Neural cell (in vitro differentiated cells): Measurements from ENCODE around the gene TMIGD3.

Experiments
- EZH2 ChIP-seq: fragments of 200-600, 300-800 bp; shearing (Covaris generic), sonication (generic); IDR thresholded peaks from 2 replicates; pipeline ENCODE4 v1.6.1; 2014; ENCODE audit warnings: antibody characterized with exemption, low read length, borderline replicate concordance, mild to moderate bottlenecking; ENCODE audit not compliant: insufficient read depth, poor library complexity, severe bottlenecking
- SMC3 ChIP-seq: fragments of 450-650 bp; conservative IDR thresholded peaks from 2 replicates; pipeline ENCODE4 v1.6.1; 2014; ENCODE audit warnings: antibody characterized with exemption, mild to moderate bottlenecking, moderate library complexity; ENCODE audit not compliant: poor library complexity
- TF ChIP-seq, protein P1 (sequence below): fragments of 450-650 bp; IDR thresholded peaks from 2 replicates; pipeline ENCODE4 v1.5.1; 2014; ENCODE audit warnings: antibody characterized with exemption, mild to moderate bottlenecking, moderate library complexity; ENCODE audit not compliant: poor library complexity, severe bottlenecking

DNA sequence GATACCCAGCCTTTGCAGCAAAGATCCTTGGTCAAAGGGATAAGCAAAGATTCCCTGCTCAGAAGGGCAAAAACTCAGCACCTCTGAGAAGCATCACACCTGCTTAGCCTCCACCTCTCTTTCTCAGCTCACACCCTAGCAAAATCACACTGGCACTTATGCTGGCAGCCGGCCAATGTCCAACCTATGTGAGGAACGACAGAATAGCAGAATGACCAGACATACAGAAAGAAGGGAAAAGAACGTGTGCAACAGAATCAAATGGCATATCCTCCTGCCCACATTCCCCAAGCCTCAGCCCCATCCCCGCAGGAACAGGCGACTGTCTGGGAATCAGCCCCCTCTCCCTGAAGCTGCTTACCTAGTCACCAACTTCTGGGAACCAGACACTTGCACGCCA lies 664 bp upstream of the TMIGD3 start:
- TF ChIP-seq, protein P1, sequence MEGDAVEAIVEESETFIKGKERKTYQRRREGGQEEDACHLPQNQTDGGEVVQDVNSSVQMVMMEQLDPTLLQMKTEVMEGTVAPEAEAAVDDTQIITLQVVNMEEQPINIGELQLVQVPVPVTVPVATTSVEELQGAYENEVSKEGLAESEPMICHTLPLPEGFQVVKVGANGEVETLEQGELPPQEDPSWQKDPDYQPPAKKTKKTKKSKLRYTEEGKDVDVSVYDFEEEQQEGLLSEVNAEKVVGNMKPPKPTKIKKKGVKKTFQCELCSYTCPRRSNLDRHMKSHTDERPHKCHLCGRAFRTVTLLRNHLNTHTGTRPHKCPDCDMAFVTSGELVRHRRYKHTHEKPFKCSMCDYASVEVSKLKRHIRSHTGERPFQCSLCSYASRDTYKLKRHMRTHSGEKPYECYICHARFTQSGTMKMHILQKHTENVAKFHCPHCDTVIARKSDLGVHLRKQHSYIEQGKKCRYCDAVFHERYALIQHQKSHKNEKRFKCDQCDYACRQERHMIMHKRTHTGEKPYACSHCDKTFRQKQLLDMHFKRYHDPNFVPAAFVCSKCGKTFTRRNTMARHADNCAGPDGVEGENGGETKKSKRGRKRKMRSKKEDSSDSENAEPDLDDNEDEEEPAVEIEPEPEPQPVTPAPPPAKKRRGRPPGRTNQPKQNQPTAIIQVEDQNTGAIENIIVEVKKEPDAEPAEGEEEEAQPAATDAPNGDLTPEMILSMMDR = no peak
- TF ChIP-seq EZH2 = no peak
- no peak for TF ChIP-seq SMC3
